NCI-H146 (cell line): Measurements from ENCODE around the gene PARVA.
A peak's percentile ranks its signal among the peaks of the same experiment; 100 is the strongest.

Experiments
- DNase-seq: peaks from one replicate; lab custom pipeline; 2025; lab: John Stamatoyannopoulos, UW

The PARVA gene

DNA sequence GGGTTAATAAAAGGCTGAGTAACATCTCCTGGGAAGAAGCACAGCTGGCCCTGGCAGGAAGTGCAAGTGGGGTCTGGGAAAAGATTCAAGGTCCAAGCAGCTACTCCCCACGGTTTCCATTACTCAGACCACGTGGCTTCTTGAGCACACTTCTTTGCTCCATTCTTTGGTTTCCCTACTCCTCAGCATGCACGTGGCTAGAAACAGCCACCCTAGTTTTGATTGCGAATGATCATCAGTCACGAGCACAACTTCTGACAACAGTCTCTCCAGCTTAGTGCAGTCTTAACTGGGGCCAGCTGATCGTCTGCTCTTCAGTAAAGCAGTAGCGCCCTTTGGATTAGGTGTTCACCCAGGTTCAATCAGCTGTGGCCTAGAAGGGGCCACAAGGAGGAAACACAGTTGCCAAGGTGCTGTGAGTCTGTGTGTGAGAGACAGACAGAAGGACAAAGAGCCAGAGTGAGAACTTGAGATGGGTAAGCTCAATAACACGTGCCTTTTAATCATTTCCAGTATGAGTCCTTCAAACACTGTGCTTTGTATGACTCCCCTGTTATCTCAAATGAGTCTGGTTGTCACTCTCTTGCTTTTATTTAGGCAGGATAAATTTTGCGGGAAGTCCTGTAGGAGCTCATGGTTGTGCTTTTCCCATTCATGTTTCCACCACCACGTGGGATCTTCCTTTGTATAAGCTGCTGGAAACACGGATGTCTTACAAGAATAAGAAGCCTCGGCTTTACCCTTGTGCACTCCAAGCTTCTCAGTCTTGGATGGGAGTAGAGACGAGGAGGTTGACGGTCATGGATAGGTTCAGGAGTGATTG lies 901 bp upstream of the PARVA start:
- no peak for DNase-seq

- DNase-seq, result peak; percentile 71
Measured at GRCh38 chr11:12377824-12378593, 638 bp downstream of the PARVA start.

DNA sequence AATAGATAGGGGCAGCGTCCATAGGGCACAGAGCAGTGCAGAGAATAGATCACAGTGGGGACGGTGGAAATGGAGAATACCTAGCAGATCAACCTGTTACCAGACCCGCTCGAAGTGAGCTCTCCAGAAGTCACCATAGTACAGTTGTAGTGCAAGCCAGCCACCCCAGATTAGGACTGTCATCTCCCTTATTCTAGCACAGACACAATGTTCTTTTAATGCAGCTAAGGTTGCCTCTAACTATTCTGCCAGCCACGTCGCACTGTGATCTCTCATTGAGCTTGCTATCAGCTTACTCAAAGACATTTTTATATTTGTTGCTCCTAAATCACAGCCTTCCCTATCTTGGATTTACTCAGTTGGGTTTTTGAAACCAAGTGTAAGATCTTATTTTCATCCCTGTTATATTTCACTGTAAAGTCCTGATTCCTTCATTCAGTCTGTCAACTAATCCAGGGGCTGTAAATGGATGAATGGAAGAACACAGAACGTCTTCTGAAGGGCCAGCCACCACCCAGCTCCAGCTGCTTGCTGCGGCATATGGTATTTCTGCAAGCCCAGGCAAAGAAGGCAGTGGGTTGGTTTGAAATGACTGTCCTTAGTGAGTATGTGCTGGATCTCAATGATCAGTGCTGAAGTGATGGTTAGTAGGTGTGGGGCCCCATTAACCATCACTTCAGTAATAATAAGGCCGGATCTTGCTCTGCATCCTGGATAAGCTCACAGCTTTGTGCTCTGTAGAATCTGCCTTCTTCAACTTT lies 3.4 kb downstream of the PARVA start:
- DNase-seq, result no peak

- DNase-seq, result no peak
Measured at GRCh38 chr11:12381875-12382274, 4.5 kb downstream of the PARVA start.

DNA sequence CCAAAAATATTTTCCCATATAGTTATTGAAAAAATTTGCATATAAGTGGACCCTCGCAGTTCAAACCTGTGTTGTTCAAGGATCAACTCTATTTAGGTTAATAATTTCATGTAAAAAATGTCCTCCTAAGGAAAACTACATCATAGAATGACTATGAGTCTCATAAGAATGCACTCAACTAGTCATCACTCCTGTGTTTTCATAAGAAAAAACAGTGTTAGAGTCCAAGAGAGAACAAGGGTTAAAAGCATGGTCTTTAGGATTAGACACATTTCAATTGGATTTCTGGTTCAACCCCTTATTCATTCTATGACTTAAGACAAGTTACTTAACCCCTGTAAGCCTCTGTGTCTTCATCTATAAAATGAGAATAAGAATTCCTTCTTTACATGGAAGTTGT lies 5.1 kb downstream of the PARVA start:
- no peak for DNase-seq

- DNase-seq, result no peak
Measured at GRCh38 chr11:12386309-12386708, 8.9 kb downstream of the PARVA start.

GRCh38 chr11:12386745-12387144 lies 9.4 kb downstream of the PARVA start:
- DNase-seq, result no peak

GRCh38 chr11:12388173-12388572 lies 10.8 kb downstream of the PARVA start:
- DNase-seq, result no peak

DNA sequence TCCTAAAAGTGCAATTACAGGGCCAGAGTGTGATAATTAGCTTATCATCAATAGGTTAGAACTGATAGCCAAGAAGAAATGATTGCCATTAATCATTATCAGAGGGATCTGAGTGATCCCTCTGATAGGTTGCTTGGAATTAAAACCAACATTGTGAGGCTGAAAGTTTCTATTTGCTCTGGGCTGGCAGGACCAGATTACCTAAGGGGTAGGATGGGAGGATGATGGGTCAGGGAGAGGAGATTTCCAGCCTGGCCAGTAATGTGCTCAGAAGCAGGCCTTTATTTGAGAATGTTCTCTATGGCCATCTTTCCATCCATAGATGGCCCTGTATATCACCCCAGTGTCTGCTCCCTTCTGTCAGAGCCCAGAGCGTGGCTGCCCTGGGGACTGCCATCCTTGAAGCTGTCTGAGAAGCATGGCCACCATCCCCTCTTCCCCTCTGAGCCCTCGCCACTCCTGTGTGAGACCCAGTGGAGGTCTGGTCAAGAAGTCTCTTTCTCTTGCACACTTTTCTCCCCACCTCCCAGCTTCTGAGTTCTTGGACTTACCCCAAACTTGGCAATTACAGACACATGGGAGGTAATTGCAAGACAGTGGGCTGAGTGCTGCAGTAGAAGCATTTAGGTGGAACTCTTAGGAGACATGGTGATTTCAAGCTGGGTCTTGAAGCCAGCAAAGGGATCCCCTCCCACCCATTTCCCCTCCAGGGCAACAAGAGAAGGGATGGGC lies 11.7 kb downstream of the PARVA start:
- DNase-seq, result no peak

DNA sequence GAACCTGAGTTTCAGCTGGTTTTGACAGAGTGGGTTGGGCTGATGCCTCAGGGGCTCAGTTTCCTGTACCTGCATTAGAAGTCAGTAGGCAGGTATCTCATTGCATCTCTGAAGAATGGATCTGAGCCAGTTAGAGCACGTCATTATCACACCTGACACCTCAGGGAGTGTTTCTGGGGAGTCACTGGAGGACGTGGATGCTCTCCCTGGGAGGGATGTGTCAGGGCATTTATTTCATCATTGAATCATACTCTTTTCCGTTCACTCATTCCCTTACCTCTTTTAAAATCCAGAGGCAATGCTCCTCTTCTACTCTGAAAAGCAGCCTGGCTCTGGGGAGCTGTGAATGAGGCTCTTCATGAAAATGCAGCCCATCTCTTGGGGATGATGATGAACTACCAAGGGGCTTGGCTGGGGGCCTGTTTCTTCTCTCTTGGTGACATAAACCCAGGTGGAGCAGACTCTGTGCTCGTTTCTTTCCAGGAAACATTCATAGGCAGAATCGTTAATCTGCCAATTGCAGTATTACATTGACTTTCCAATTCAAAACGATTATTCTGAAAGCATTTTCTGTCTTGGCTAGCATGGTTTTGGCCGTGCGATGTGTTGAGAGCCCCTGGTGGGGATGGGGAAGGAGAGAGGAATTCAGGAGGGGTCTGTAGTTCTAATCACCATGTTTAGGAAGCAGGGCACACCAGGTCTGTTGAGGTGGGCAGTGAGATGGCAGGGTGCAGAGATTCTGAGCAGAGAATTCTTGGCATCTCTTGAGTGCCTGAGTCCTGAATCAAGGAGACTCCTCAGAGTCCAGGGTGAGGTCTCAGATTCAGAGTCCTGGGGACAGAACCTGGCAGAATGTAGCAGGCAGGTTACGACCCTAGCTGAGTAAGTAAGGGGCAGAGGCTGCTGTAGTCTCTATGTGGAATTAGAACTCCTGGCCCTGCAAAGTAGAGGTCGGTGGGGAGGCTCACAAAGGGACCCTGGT lies 12.6 kb downstream of the PARVA start:
- DNase-seq, result no peak

GRCh38 chr11:12390687-12391110 lies 13.3 kb downstream of the PARVA start:
- peak; percentile 63 for DNase-seq

- DNase-seq, result no peak
Measured at GRCh38 chr11:12392672-12393071, 15.3 kb downstream of the PARVA start.

DNA sequence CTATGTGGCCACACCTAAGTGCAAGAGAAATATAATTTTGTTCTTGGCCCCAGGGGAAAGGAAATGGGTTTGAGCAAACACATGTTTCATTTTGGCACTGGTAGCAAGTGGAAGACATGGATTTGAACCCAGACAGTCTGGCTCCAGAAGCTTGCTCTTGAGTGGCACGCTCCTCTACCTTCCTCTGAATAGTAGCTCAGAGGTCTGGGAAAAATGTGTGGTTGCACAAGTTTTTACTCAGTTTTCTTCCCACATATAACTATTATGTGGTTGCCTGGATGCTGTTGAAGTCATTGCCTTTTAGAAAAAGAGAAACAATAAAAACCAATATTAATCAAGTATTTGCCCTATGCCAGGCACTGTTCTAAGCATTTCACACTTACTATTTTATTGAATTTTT lies 16.3 kb downstream of the PARVA start:
- DNase-seq, result no peak

DNA sequence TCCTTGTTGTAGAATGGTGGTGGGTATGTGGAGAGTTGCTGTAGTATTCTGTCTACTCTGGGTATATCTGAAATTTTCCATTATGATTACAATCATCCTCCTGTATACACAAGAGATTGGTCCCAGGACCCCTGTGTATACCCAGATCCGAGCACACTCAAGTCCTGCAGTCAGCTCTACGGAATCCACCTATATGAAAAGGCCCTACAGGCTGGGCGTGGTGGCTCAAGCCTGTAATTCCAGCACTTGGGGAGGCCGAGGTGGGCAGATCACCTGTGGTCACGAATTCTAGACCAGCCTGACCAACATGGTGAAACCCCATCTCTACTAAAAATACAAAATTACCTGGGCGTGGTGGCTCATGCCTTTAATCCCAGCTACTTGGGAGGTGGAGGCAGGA lies 17.2 kb downstream of the PARVA start:
- no peak for DNase-seq

GRCh38 chr11:12395333-12395732 lies 18.0 kb downstream of the PARVA start:
- DNase-seq, result no peak

DNA sequence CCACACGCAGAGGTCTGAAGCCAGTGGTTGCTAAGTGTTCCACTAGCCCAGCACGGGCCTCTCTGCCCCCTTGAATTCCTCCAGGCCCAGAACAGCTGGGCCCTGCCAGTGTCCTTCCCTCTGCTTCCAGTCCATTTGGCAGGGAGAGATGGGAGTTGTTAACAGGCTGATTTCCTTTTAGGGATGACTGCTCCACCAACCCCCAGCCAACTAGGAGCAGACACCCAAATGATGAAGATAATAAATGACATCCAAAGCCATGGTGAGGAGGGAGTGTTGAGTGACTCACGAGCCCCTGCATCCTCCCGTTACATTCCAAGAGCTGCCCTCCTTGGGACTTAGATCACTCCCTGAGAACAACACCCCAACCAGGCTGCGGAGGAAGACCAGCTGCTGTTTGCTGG lies 20.6 kb downstream of the PARVA start:
- DNase-seq, result no peak

DNA sequence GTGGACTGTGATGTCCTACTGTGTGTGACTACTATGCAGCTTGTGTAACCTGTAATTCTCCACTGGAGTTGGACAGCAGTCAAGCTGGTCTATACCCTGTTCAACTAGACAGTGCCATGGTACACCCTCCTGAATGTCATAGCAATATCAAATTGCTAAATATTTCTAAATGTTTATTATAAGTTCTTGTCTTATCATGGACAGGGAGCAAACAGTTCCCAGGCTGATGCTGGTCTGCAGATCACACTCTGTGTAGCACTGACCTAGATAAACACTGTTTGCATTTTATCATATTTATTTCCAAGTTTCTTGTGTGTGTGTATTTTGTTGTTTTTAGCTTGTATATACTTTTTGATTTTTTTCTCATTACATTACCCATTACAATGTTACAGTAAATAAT lies 22.0 kb downstream of the PARVA start:
- no peak for DNase-seq

DNA sequence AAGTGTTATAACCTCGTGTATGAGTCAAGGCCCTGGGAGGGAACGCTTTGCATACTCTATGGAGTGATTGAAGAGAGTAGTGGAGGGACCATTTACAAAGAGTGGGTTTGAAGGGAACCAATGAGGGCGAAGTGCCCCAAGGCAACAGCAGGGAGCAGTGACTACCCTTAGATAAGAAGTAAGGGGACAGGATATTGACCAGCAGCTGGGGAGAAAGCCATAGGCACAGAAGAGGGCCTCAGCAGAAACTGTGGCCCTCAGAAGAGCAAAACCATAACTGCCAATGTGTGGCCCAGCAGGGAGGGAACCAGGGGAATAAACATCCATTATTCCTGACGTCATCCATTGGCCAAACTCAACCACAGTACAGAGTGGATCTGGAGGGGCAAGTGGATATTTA lies 24.7 kb downstream of the PARVA start:
- peak; percentile 49 for DNase-seq

DNA sequence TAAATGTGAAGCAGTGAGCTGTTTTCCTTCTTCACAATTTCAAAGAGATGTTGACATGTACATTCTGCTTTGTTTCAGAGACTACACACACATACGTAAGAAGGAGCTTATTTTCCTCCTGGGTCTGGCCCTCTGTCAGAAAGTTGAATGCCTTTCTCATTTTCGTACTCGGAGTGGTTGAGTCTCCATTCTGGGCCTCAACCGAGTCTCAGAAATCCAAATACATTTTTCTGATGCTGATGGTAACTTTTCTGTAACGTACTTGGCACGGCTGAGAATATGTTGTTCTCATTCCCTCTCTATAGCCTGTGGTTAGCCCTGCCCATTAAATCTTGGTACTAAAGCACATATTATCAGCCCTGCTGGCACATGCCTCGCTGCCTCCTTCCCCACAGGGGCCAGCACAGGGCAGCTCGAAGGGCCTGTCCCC lies 25.3 kb downstream of the PARVA start:
- DNase-seq, result no peak

GRCh38 chr11:12403122-12403996 lies 26.0 kb downstream of the PARVA start:
- DNase-seq, result no peak
